Activated CD8-positive, alpha-beta T cell treated with anti-CD3 and anti-CD28 coated beads for 36 hours (primary cell): ENCODE data around the gene TMTC4. TPM values are rescaled to one million over a fixed set of nuclear protein-coding genes. Genes with fewer than 3 reads are reported as not detected.

ENCODE experiments used
- ATAC-seq: fragments of 200-7000 bp; cut with Tn5 transposase; one replicate; pipeline ENCODE4 v1.10.0; 2021; ENCODE audit warnings: mild to moderate bottlenecking, moderate library complexity
- CTCF ChIA-PET: fragments of 350-600 bp; sonication (Branson Sonifier 250); formaldehyde crosslinking; loops from one replicate; lab custom pipeline; 2021; ENCODE audit warnings: antibody characterized with exemption; lab: Charles Lee
- POLR2A ChIA-PET: fragments of 350-600 bp; sonication (Branson Sonifier 250); formaldehyde crosslinking; loops from one replicate; lab custom pipeline; 2021; ENCODE audit warnings: antibody characterized with exemption; lab: Charles Lee
- DNase-seq: peaks from one replicate; pipeline ENCODE4 v3.0.0-alpha.2; 2020
- H3K27ac Mint-ChIP-seq: one replicate; pipeline ENCODE4 v1.8.0; 2021; ENCODE audit warnings: mild to moderate bottlenecking, mixed read lengths
- H3K27me3 Mint-ChIP-seq: one replicate; pipeline ENCODE4 v1.8.0; 2021; ENCODE audit warnings: mixed read lengths
- H3K36me3 Mint-ChIP-seq: one replicate; pipeline ENCODE4 v1.8.0; 2021; ENCODE audit warnings: low read depth, mixed read lengths
- H3K4me1 Mint-ChIP-seq: one replicate; pipeline ENCODE4 v1.8.0; 2021; ENCODE audit warnings: low read depth, mixed read lengths
- H3K4me3 Mint-ChIP-seq: one replicate; pipeline ENCODE4 v1.8.0; 2021; ENCODE audit warnings: mild to moderate bottlenecking, moderate library complexity, mixed read lengths
- H3K9me3 Mint-ChIP-seq: one replicate; pipeline ENCODE4 v1.8.0; 2021; ENCODE audit warnings: mixed read lengths
- intact Hi-C: fragments of 100-400 bp; cut with micrococcal nuclease; formaldehyde crosslinking; loops from one replicate; pipeline ENCODE4 v1.10.0; 2022
- total RNA-seq, 2 experiments: library from RNA; stranded (reverse); gene quantifications; one replicate each; pipeline ENCODE4 v1.2.3, GENCODE V29; 2021
- TF ChIP-seq, protein P1 (sequence below): fragments of 200-600 bp; IDR thresholded peaks from one replicate; pipeline ENCODE4 v1.8.0; 2022; ENCODE audit warnings: antibody characterized with exemption, mild to moderate bottlenecking

TMTC4 gene
- total RNA-seq, 2 experiments from 2014 or later = 13.3 to 16.1 TPM

DNA sequence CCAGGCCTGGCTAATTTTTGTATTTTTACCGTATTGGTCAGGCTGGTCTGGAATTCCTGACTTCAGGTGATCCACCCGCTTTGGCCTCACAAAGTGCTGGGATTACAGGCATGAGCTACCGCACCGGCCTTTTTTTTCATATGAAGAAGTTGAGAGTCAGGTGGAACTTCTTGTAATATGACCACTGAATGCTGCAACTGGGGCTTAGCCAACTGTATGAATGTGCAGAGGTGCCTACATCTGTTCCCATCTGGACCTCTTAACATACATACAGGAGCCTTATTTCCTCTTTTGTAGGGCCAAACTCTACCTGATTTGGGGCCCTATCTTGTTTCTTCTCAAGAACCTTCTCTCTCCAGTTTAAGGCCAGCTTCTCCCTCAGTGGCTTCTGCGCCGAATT, 74.1 kb downstream of the TMTC4 start:
- intact Hi-C loops = no loop called here
- CTCF ChIA-PET = interaction anchor here (1.0 to 1.5 kb wide), 2 partner anchors 11 to 28 kb away, joined by 4 to 7 read pairs; partner anchors contain the start of gene GGACT
- no peaks in the 10 kb centered on the region for H3K4me1 Mint-ChIP-seq
- H3K36me3 Mint-ChIP-seq = no peaks in the 10 kb centered on the region
- TF ChIP-seq, protein P1, sequence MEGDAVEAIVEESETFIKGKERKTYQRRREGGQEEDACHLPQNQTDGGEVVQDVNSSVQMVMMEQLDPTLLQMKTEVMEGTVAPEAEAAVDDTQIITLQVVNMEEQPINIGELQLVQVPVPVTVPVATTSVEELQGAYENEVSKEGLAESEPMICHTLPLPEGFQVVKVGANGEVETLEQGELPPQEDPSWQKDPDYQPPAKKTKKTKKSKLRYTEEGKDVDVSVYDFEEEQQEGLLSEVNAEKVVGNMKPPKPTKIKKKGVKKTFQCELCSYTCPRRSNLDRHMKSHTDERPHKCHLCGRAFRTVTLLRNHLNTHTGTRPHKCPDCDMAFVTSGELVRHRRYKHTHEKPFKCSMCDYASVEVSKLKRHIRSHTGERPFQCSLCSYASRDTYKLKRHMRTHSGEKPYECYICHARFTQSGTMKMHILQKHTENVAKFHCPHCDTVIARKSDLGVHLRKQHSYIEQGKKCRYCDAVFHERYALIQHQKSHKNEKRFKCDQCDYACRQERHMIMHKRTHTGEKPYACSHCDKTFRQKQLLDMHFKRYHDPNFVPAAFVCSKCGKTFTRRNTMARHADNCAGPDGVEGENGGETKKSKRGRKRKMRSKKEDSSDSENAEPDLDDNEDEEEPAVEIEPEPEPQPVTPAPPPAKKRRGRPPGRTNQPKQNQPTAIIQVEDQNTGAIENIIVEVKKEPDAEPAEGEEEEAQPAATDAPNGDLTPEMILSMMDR = no peak
- H3K27me3 Mint-ChIP-seq = no peaks in the 10 kb centered on the region
- DNase-seq (no peak), ATAC-seq (no peak)
- H3K4me3 Mint-ChIP-seq = no peak overlapping the region
- POLR2A ChIA-PET = interaction anchor here (0.6 kb wide), 1 partner anchor 514 kb away, joined by 3 read pairs; no protein-coding TSS in a partner anchor
- H3K9me3 Mint-ChIP-seq = no peaks in the 10 kb centered on the region
- no peak overlapping the region for H3K27ac Mint-ChIP-seq

DNA sequence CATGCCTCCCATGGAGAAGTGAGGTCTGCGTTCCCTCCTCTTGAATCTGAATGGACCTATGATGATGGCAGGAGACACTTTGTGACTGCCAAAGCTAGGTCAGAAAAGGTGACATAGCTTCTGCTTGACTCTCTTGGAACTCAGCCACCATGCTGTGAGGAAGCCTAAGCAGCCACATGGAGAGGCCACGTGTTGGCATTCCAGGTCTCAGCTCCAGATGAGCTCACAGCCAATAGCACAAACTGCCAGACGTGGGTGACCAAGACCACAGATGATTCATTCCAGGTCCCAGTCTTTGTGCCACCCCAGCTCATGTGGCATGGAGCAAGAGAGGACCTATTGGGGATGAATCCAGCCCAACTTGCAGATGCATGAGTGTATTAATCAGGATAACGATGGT, 77.3 kb downstream of the TMTC4 start:
- no peaks in the 10 kb centered on the region for H3K9me3 Mint-ChIP-seq
- H3K4me1 Mint-ChIP-seq = no peaks in the 10 kb centered on the region
- DNase-seq (no peak), ATAC-seq (no peak)
- peaks cover 1% of the 10 kb centered on the region for H3K27me3 Mint-ChIP-seq
- TF ChIP-seq, protein P1 = no peak
- ChIA-PET CTCF (interaction anchor here (0.7 kb wide), 1 partner anchor 8 kb away, joined by 3 read pairs; the partner anchor contains the start of gene GGACT), POLR2A (no interaction called here)
- H3K4me3 Mint-ChIP-seq = no peak overlapping the region
- H3K27ac Mint-ChIP-seq = no peak overlapping the region
- intact Hi-C loops = no loop called here
- H3K36me3 Mint-ChIP-seq = no peaks in the 10 kb centered on the region

DNA sequence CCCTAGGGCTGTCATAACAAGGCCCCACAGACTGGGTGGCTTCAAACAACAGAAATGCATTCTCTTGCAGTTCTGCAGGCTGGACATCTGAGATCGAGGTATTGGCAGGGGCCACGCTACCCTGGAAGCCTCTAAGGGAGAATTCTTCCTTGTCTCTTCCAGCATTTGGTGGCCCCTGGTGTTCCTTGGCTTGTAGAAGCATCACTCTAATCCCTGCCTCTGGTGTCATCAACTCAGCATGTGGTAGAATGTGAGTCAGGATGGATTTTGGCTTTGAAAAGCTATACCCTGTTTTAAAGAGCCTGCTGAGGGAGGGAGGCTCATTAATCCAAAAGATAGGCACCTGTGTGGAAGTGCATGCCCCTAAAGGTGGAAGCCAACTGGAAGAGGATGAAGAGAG, 78.1 kb downstream of the TMTC4 start:
- intact Hi-C loops = no loop called here
- Mint-ChIP-seq H3K27me3 (peaks cover 1% of the 10 kb centered on the region), H3K36me3 (no peaks in the 10 kb centered on the region), H3K9me3 (no peaks in the 10 kb centered on the region), H3K4me3 (no peak overlapping the region), H3K27ac (no peak overlapping the region), H3K4me1 (no peaks in the 10 kb centered on the region)
- CTCF ChIA-PET = interaction anchor here (2.0 kb wide), 1 partner anchor 9 kb away, joined by 5 read pairs; no protein-coding TSS in a partner anchor
- TF ChIP-seq, protein P1 = no peak
- ATAC-seq = no peak
- POLR2A ChIA-PET = no interaction called here
- no peak for DNase-seq

DNA sequence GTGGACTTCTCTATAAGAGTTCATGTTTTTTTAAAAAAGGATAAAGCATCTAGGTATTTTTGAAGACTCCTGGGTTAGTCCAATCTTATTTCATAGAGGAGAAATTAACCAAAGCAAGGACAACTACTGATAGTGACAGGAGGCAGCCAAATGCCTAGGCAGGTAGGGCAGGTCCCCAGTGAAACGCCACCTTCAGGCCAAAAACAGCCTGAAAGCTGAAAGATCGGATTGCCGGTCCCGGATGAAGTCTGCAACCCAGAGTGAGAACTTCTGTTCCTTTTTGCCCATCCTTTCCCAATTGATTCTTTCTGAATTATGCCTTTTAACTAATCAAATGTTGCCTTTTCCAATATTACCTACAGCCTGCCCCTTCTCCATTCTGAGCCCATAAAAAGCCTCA, 79.9 kb downstream of the TMTC4 start:
- CTCF ChIA-PET = interaction anchor here (0.9 kb wide), 1 partner anchor 38 kb away, joined by 3 read pairs; no protein-coding TSS in a partner anchor
- H3K27ac Mint-ChIP-seq = no peak overlapping the region
- H3K27me3 Mint-ChIP-seq = peaks cover 1% of the 10 kb centered on the region
- TF ChIP-seq, protein P1 = no peak
- no peaks in the 10 kb centered on the region for H3K36me3 Mint-ChIP-seq
- POLR2A ChIA-PET = no interaction called here
- H3K9me3 Mint-ChIP-seq = no peaks in the 10 kb centered on the region
- intact Hi-C loops = no loop called here
- H3K4me1 Mint-ChIP-seq = no peaks in the 10 kb centered on the region
- peak; percentile 22 for DNase-seq
- H3K4me3 Mint-ChIP-seq = no peak overlapping the region
- ATAC-seq = no peak

DNA sequence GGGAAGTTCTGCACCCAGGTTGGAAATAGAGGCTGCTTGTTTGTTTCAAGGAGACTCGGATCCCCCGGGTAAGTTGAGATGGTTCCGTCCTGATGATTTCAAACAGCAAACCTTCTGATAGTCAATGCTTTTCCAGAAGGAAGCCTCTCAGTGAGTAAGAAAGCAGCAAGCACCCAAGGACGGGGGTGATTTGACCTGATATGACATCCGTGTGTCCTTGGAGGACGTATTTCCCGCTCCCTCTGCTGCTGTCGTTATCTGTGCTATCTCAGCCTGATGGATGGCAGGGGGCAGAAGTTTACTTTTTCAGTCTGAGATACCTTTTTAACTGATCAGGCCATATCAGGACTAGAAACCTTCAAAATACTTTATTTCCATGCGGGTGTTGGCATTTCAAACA, 80.3 kb downstream of the TMTC4 start:
- Mint-ChIP-seq H3K4me1 (peaks cover 2% of the 10 kb centered on the region), H3K9me3 (no peaks in the 10 kb centered on the region), H3K27ac (no peak overlapping the region), H3K36me3 (no peaks in the 10 kb centered on the region), H3K27me3 (peaks cover 1% of the 10 kb centered on the region), H3K4me3 (no peak overlapping the region)
- ChIA-PET POLR2A (no interaction called here), CTCF (interaction anchor here (1.4 kb wide), 1 partner anchor 22 kb away, joined by 4 read pairs; no protein-coding TSS in a partner anchor)
- ATAC-seq (no peak), DNase-seq (no peak)
- TF ChIP-seq, protein P1 = no peak
- intact Hi-C loops = no loop called here
